HEK293 (cell line): ENCODE measurements around the gene CBFA2T2.
A peak's percentile ranks its signal among the peaks of the same experiment; 100 is the strongest.

ENCODE experiments used
- CTCF ChIA-PET: fragments of 350-600 bp; formaldehyde crosslinking; extraction: SDS; loops from one replicate; lab custom pipeline; 2021; ENCODE audit warnings: antibody characterized with exemption; lab: Yijun Ruan, JAX
- POLR2A ChIA-PET: fragments of 300-600 bp; formaldehyde crosslinking; extraction: SDS; loops from one replicate; lab custom pipeline; 2020; ENCODE audit warnings: antibody characterized with exemption, inconsistent platforms; lab: Yijun Ruan, JAX
- H3K27ac ChIP-seq: fragments of 200-500 bp; sonication (Bioruptor generic); 2 replicates; pipeline ENCODE4 v1.5.1; 2014; ENCODE audit warnings: low read depth, low read length, control low read depth, inconsistent platforms; ENCODE audit errors: extremely low read depth
- H3K36me3 ChIP-seq, 2 experiments: fragments of 200-500 bp in 1 of 2; sonication (Bioruptor generic) in 1 of 2; 1 replicate in 1 of 2; 2 replicates in 1 of 2; pipeline ENCODE4 v1.5.1; 2014 to 2017; ENCODE audit warnings: inconsistent platforms in 2 of 2, low read length in 2 of 2; ENCODE audit not compliant: control insufficient read depth in 2 of 2, insufficient read depth in 1 of 2
- H3K4me1 ChIP-seq: fragments of 200-500 bp; sonication (Bioruptor generic); 2 replicates; pipeline ENCODE4 v1.5.1; 2014; ENCODE audit warnings: mild to moderate bottlenecking, low read length, inconsistent platforms; ENCODE audit not compliant: control insufficient read depth, insufficient read depth
- H3K4me3 ChIP-seq: 2 replicates; pipeline ENCODE4 v1.5.1; 2011; ENCODE audit warnings: low read depth, mild to moderate bottlenecking, control low read depth, low read length, moderate library complexity
- H3K9me3 ChIP-seq: fragments of 200-500 bp; sonication (Bioruptor generic); 2 replicates; pipeline ENCODE4 v1.5.1; 2014; ENCODE audit warnings: low read depth, low read length, inconsistent platforms; ENCODE audit not compliant: control insufficient read depth, insufficient read depth
- CTCF ChIP-seq: fragments of 450-650 bp; formaldehyde crosslinking; IDR thresholded peaks from 2 replicates; pipeline ENCODE4 v1.5.1; 2016; ENCODE audit warnings: missing biosample characterization, missing genetic modification characterization
- FEZF1 ChIP-seq: fragments of 450-650 bp; formaldehyde crosslinking; IDR thresholded peaks from 2 replicates; pipeline ENCODE4 v1.5.1; 2016; ENCODE audit warnings: missing biosample characterization, missing genetic modification characterization
- GLI2 ChIP-seq: fragments of 450-650 bp; formaldehyde crosslinking; IDR thresholded peaks from 2 replicates; pipeline ENCODE4; 2017; ENCODE audit warnings: missing biosample characterization, missing genetic modification characterization, low read depth, borderline replicate concordance
- GLIS1 ChIP-seq: fragments of 450-650 bp; formaldehyde crosslinking; IDR thresholded peaks from 2 replicates; pipeline ENCODE4 v1.5.1; 2016; ENCODE audit warnings: missing biosample characterization, missing genetic modification characterization
- KLF17 ChIP-seq: fragments of 450-650 bp; formaldehyde crosslinking; IDR thresholded peaks from 2 replicates; pipeline ENCODE4 v1.5.1; 2016; ENCODE audit warnings: missing biosample characterization, missing genetic modification characterization
- KLF8 ChIP-seq: fragments of 450-650 bp; formaldehyde crosslinking; IDR thresholded peaks from 2 replicates; pipeline ENCODE4 v1.5.1; 2016; ENCODE audit warnings: missing biosample characterization, missing genetic modification characterization
- SCRT2 ChIP-seq: fragments of 450-650 bp; formaldehyde crosslinking; IDR thresholded peaks from 2 replicates; pipeline ENCODE4 v1.5.1; 2016; ENCODE audit warnings: missing biosample characterization, missing genetic modification characterization
- SP2 ChIP-seq: fragments of 450-650 bp; formaldehyde crosslinking; IDR thresholded peaks from 2 replicates; pipeline ENCODE4 v1.5.1; 2016; ENCODE audit warnings: missing biosample characterization, missing genetic modification characterization
- YY1 ChIP-seq: fragments of 450-650 bp; formaldehyde crosslinking; IDR thresholded peaks from 2 replicates; pipeline ENCODE4 v1.5.1; 2018; ENCODE audit warnings: missing biosample characterization, missing genetic modification characterization
- ZBTB17 ChIP-seq: fragments of 450-650 bp; formaldehyde crosslinking; IDR thresholded peaks from 2 replicates; pipeline ENCODE4 v1.5.1; 2016; ENCODE audit warnings: missing biosample characterization, missing genetic modification characterization
- ZBTB26 ChIP-seq: fragments of 450-650 bp; formaldehyde crosslinking; optimal IDR thresholded peaks from 2 replicates; pipeline ENCODE3; 2016; ENCODE audit warnings: missing biosample characterization, mild to moderate bottlenecking, missing genetic modification characterization
- ZBTB7A ChIP-seq: fragments of 450-650 bp; formaldehyde crosslinking; IDR thresholded peaks from 2 replicates; pipeline ENCODE4 v1.5.1; 2016; ENCODE audit warnings: low read depth, missing biosample characterization, missing genetic modification characterization
- ZBTB8A ChIP-seq: fragments of 450-650 bp; formaldehyde crosslinking; IDR thresholded peaks from 2 replicates; pipeline ENCODE4 v1.5.1; 2016; ENCODE audit warnings: missing biosample characterization, missing genetic modification characterization
- ZEB2 ChIP-seq: fragments of 450-650 bp; formaldehyde crosslinking; IDR thresholded peaks from 2 replicates; pipeline ENCODE4 v1.5.1; 2016; ENCODE audit warnings: missing biosample characterization, missing genetic modification characterization
- ZFP37 ChIP-seq: fragments of 450-650 bp; formaldehyde crosslinking; IDR thresholded peaks from 2 replicates; pipeline ENCODE4 v1.5.1; 2016; ENCODE audit warnings: missing biosample characterization, missing genetic modification characterization
- ZNF138 ChIP-seq: fragments of 450-650 bp; formaldehyde crosslinking; IDR thresholded peaks from 2 replicates; pipeline ENCODE4 v1.5.1; 2016; ENCODE audit warnings: missing biosample characterization, missing genetic modification characterization, borderline replicate concordance
- ZNF221 ChIP-seq: fragments of 450-650 bp; formaldehyde crosslinking; IDR thresholded peaks from 2 replicates; pipeline ENCODE4 v1.5.1; 2017; ENCODE audit warnings: missing biosample characterization, missing genetic modification characterization, borderline replicate concordance
- ZNF391 ChIP-seq: fragments of 450-650 bp; formaldehyde crosslinking; IDR thresholded peaks from 2 replicates; pipeline ENCODE4 v1.5.1; 2016; ENCODE audit warnings: low read depth, missing biosample characterization, missing genetic modification characterization, borderline replicate concordance
- ZNF449 ChIP-seq: fragments of 450-650 bp; formaldehyde crosslinking; IDR thresholded peaks from 2 replicates; pipeline ENCODE4 v1.5.1; 2017; ENCODE audit warnings: missing biosample characterization, mild to moderate bottlenecking, missing genetic modification characterization, moderate library complexity
- ZNF488 ChIP-seq: fragments of 450-650 bp; formaldehyde crosslinking; IDR thresholded peaks from 2 replicates; pipeline ENCODE4 v1.5.1; 2016; ENCODE audit warnings: missing biosample characterization, missing genetic modification characterization
- ZNF521 ChIP-seq: fragments of 450-650 bp; formaldehyde crosslinking; IDR thresholded peaks from 2 replicates; pipeline ENCODE4 v1.5.1; 2017; ENCODE audit warnings: missing biosample characterization, mild to moderate bottlenecking, missing genetic modification characterization
- ZNF558 ChIP-seq: fragments of 450-650 bp; formaldehyde crosslinking; IDR thresholded peaks from 2 replicates; pipeline ENCODE4 v1.5.1; 2016; ENCODE audit warnings: missing biosample characterization, missing genetic modification characterization
- ZNF561 ChIP-seq: fragments of 450-650 bp; IDR thresholded peaks from 2 replicates; pipeline ENCODE4 v1.5.1; 2018; ENCODE audit warnings: missing biosample characterization, missing genetic modification characterization, borderline replicate concordance
- ZNF571 ChIP-seq: fragments of 450-650 bp; formaldehyde crosslinking; IDR thresholded peaks from 2 replicates; pipeline ENCODE4 v1.5.0; 2017; ENCODE audit warnings: missing biosample characterization, missing genetic modification characterization
- ZNF585B ChIP-seq: fragments of 450-650 bp; formaldehyde crosslinking; IDR thresholded peaks from 2 replicates; pipeline ENCODE4 v1.5.1; 2016; ENCODE audit warnings: missing biosample characterization, missing genetic modification characterization
- ZNF596 ChIP-seq: fragments of 450-650 bp; IDR thresholded peaks from 2 replicates; pipeline ENCODE4 v1.5.0; 2018; ENCODE audit warnings: missing biosample characterization, mild to moderate bottlenecking, missing genetic modification characterization, moderate library complexity
- ZNF624 ChIP-seq: fragments of 450-650 bp; formaldehyde crosslinking; IDR thresholded peaks from 2 replicates; pipeline ENCODE4 v1.5.1; 2017; ENCODE audit warnings: missing biosample characterization, missing genetic modification characterization
- ZNF654 ChIP-seq: fragments of 450-650 bp; formaldehyde crosslinking; IDR thresholded peaks from 2 replicates; pipeline ENCODE4 v1.5.1; 2016; ENCODE audit warnings: low read depth, missing biosample characterization, missing genetic modification characterization
- ZNF701 ChIP-seq: fragments of 450-650 bp; formaldehyde crosslinking; IDR thresholded peaks from 2 replicates; pipeline ENCODE4 v1.5.1; 2016; ENCODE audit warnings: missing biosample characterization, missing genetic modification characterization
- ZNF837 ChIP-seq: fragments of 450-650 bp; formaldehyde crosslinking; IDR thresholded peaks from 2 replicates; pipeline ENCODE4 v1.5.1; 2016; ENCODE audit warnings: missing biosample characterization, missing genetic modification characterization

CBFA2T2 gene

GRCh38 chr20:33653218-33653899, 163.5 kb downstream of the CBFA2T2 start (continued):
- TF ChIP-seq ZNF654 (tag by site-specific recombination) (peak; percentile 90), ZNF561 (tag by site-specific recombination) (peak; percentile 99), GLIS1 (tag by site-specific recombination) (no peak), ZNF221 (tag by site-specific recombination) (no peak), YY1 (tag by site-specific recombination) (0 out of 2 replicates have a peak, but pooled peaks have one; percentile 33), ZNF138 (tag by site-specific recombination) (no peak), SP2 (no peak), ZFP37 (peak; percentile 49; the same call in 1 of the 2 replicates), ZNF596 (no peak), KLF8 (tag by site-specific recombination) (no peak), ZBTB26 (no peak), ZNF624 (tag by site-specific recombination) (no peak), ZNF701 (tag by site-specific recombination) (no peak), ZBTB7A (tag by site-specific recombination) (0 out of 2 replicates have a peak, but pooled peaks have one; percentile 55), CTCF (tag by site-specific recombination) (peak; percentile 93), ZNF585B (tag by site-specific recombination) (no peak), KLF17 (tag by site-specific recombination) (0 out of 2 replicates have a peak, but pooled peaks have one; percentile 37), FEZF1 (no peak), ZBTB17 (tag by site-specific recombination) (peak; percentile 41; the same call in 1 of the 2 replicates), ZNF521 (tag by site-specific recombination) (no peak), ZNF391 (peak; percentile 54; the same call in 1 of the 2 replicates), ZNF837 (no peak), SCRT2 (tag by site-specific recombination) (peak; percentile 93), ZBTB8A (tag by site-specific recombination) (0 out of 2 replicates have a peak, but pooled peaks have one; percentile 22)

- POLR2A ChIA-PET = interaction anchor here (0.5 to 3.5 kb wide), 4 partner anchors 10 to 165 kb away, joined by 3 to 23 read pairs (median 5); partner anchors contain the start of gene ACTL10
- Histone ChIP-seq H3K4me3 (no peak overlapping the region), H3K9me3 (no peaks in the 10 kb centered on the region), H3K4me1 (no peaks in the 10 kb centered on the region), H3K27ac (no peak overlapping the region), H3K36me3 (peaks cover 0 to 27% of the 10 kb centered on the region in 2 experiments; a peak in 1 of 3 replicates)
- CTCF ChIA-PET = interaction anchor here (0.6 to 2.7 kb wide), 28 partner anchors 9 to 313 kb away, joined by 3 to 16 read pairs (median 3); partner anchors contain the start of genes ACTL10, CDK5RAP1 and PXMP4
- TF ChIP-seq GLI2 (tag by site-specific recombination) (no peak), ZEB2 (tag by site-specific recombination) (peak; percentile 85), ZNF571 (no peak), ZNF488 (tag by site-specific recombination) (no peak), SCRT2 (tag by site-specific recombination) (0 out of 2 replicates have a peak, but pooled peaks have one; percentile 20), ZNF449 (tag by site-specific recombination) (no peak), ZNF558 (tag by site-specific recombination) (no peak)
Measured at GRCh38 chr20:33653900-33654596, 164.2 kb downstream of the CBFA2T2 start.
